Spleen (tissue), 11 donors: ENCODE data around the gene FAM83F. TPM values are rescaled to one million over a fixed set of nuclear protein-coding genes. Genes with fewer than 3 reads are reported as not detected.
A peak's percentile ranks its signal among the peaks of the same experiment; 100 is the strongest.

ENCODE experiments used
- DNase-seq: peaks from one replicate; pipeline ENCODE4 v3.0.0-alpha.2; 2020
- H3K27ac ChIP-seq, 8 donors: fragments of 200-600 bp; sonication (generic) in 7 of 8; 1 replicate in 4 of 8; 2 replicates in 4 of 8; pipeline versions ENCODE4 v1.5.0 to v1.8.0; 2016 to 2021; ENCODE audit warnings: inconsistent platforms in 4 of 8, mild to moderate bottlenecking in 4 of 8, moderate library complexity in 1 of 8
- H3K27me3 ChIP-seq, 7 donors: fragments of 200-600 bp; sonication (generic) in 6 of 7; replicated peaks in 1 of 7; 1 replicate in 4 of 7; 2 replicates in 3 of 7; pipeline versions ENCODE4 v1.5.0 to v1.8.0; 2016 to 2021; ENCODE audit warnings: inconsistent platforms in 3 of 7, mild to moderate bottlenecking in 1 of 7
- H3K36me3 ChIP-seq, 6 donors: fragments of 200-600 bp; sonication (generic) in 5 of 6; 1 replicate in 4 of 6; 2 replicates in 2 of 6; pipeline versions ENCODE4 v1.5.0 to v1.8.0; 2016 to 2021; ENCODE audit warnings: inconsistent platforms in 2 of 6
- H3K4me1 ChIP-seq, 6 donors: fragments of 200-600 bp; sonication (generic) in 5 of 6; 1 replicate in 3 of 6; 2 replicates in 3 of 6; pipeline versions ENCODE4 v1.5.0 to v1.8.0; 2016 to 2021; ENCODE audit warnings: inconsistent platforms in 3 of 6
- H3K4me3 ChIP-seq, 8 donors: fragments of 200-600 bp; sonication (generic) in 7 of 8; 1 replicate in 4 of 8; 2 replicates in 4 of 8; pipeline versions ENCODE4 v1.5.0 to v1.8.0; 2016 to 2021; ENCODE audit warnings: inconsistent platforms in 4 of 8, mild to moderate bottlenecking in 4 of 8, moderate library complexity in 2 of 8
- H3K9me3 ChIP-seq, 8 donors: fragments of 200-600 bp; sonication (generic) in 7 of 8; 1 replicate in 4 of 8; 2 replicates in 4 of 8; pipeline versions ENCODE4 v1.5.0 to v1.8.0; 2016 to 2021; ENCODE audit warnings: inconsistent platforms in 4 of 8
- POLR2A ChIP-seq, 3 donors: fragments of 450-650 bp; IDR thresholded peaks; one replicate each; pipeline ENCODE4 v1.5.1; 2017; ENCODE audit warnings: antibody characterized with exemption in 3 of 3, mild to moderate bottlenecking in 1 of 3
- POLR2AphosphoS5 ChIP-seq, 3 donors: sonication (generic); formaldehyde crosslinking; IDR thresholded peaks; one replicate each; pipeline ENCODE4 v1.5.1; 2017; ENCODE audit warnings: antibody characterized with exemption in 3 of 3
- WGBS, 5 donors: extraction: QIAGEN DNeasy Blood & Tissue Kit in 3 of 5; methylation state at CpG; one replicate each; pipeline versions ENCODE4 v1.1.5 to v1.1.7; 2013 to 2018; 5-methylcytosine and 5-hydroxymethylcytosine counted together
- intact Hi-C: fragments of 100-400 bp; cut with DNase I; formaldehyde crosslinking; loops from one replicate; pipeline ENCODE4 v1.15.0; 2023; ENCODE audit warnings: low total_unique reads
- polyA plus RNA-seq, 3 donors: library from polyadenylated mRNA; stranded (reverse); fragments of 200-250 nt; gene quantifications; one replicate each; pipeline ENCODE4 v1.2.1, GENCODE V29; 2013
- total RNA-seq, 7 donors: library from RNA; depleted of rRNA in 3 of 7; stranded (reverse); fragments of >200 nt in 3 of 7; fragmentation: NEBNext Ultra II Directional in 4 of 7; extraction: Animal tissue kit (Norgen Biotek cat#: 25700) in 4 of 7; gene quantifications; one replicate each; pipeline versions ENCODE4 v1.1.0 to v1.2.1, GENCODE V29; 2016 to 2021
- TF ChIP-seq, protein P1 (sequence below), 11 experiments: fragments of 200-600 bp in 7 of 11; fragments of 450-650 bp in 4 of 11; sonication (generic) in 4 of 11; IDR thresholded peaks in 8 of 11; conservative IDR thresholded peaks in 3 of 11; 1 replicate in 7 of 11; 2 replicates in 4 of 11; pipeline versions ENCODE4 v1.4.0 to v1.8.0; 2016 to 2021; ENCODE audit warnings: antibody characterized with exemption in 11 of 11, inconsistent platforms in 4 of 11, mild to moderate bottlenecking in 1 of 11
- donor health status: healthy with polysubstance abuse.
- donor health status: DM: no; HTN: no; CAD: no; lungs with moderate emphysema.
- donor health status: DM: no; HTN: no; CAD: no.
- donor health status: Bipolar disorder and iron deficiency.
- donor health status: healthy.
- donor health status: DM: no; HTN: no; CAD: no.
- donor health status: DM: yes; HTN: yes; CAD: no.

The FAM83F gene
- total and polyA plus RNA-seq, 10 donors: 0.02 to 0.28 (median 0.12) TPM; not detected in 2

DNA sequence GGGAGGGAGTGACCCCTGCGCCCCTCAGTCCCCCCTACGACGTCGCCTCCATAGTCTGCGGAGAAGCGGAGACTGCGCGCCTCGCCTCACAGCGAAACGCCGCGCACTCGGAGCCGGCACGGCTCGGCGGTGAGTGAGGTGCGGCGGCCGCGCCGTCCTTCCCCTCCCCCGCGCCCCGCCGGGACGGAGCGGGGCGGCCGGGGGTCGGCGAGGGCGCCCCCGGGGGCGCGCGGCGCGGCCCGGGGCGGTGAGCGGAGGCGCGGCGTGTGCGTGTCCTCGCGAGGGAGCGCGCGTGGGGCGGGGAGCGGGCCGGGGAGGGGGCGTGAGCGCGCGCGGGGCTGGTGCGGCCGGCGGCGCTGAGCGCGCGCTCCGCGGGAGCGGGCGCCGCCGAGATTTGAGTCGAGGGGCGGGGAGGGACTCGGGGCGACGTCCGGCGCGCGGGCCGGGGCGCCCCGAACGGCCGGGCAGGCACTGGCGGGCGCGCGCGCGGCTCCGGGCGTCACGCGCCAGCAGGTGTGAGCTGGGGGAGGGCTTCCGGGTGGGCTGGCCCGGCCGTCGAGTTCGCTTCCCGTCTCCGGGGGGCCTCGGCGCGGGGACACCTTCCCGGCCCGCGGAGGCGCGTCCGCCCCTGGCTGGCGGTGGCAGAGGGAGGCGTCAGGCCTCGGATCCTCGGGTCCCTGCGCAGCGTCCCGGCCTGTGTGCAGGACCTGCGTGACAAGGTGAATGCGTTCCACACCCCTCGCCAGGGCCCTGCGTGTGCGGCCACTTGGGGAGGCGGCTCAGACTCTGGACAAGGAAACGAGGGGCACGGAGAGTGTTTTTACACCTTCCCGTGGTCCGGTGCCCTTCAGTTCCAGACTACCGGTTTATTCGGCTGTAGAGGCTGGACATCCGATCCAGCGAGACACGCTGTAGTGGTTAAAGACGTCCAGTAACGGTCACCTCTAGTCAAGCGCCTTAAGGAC is 50.4 kb downstream of the FAM83F start:
- H3K27ac ChIP-seq: peak overlapping the region; percentile 97 to 100 (median 98)
- H3K4me3 ChIP-seq: peak overlapping the region; percentile 75 to 89 (median 86)
- no peaks in the 10 kb centered on the region for H3K9me3 ChIP-seq
- peak in 1 of 3 donors; percentile 9 for TF ChIP-seq POLR2A (IDR thresholded peaks at IDR 0.05)
- TF ChIP-seq POLR2AphosphoS5 (IDR thresholded peaks at IDR 0.05): peak; percentile 70 to 74 (median 72)
- TF ChIP-seq, protein P1, sequence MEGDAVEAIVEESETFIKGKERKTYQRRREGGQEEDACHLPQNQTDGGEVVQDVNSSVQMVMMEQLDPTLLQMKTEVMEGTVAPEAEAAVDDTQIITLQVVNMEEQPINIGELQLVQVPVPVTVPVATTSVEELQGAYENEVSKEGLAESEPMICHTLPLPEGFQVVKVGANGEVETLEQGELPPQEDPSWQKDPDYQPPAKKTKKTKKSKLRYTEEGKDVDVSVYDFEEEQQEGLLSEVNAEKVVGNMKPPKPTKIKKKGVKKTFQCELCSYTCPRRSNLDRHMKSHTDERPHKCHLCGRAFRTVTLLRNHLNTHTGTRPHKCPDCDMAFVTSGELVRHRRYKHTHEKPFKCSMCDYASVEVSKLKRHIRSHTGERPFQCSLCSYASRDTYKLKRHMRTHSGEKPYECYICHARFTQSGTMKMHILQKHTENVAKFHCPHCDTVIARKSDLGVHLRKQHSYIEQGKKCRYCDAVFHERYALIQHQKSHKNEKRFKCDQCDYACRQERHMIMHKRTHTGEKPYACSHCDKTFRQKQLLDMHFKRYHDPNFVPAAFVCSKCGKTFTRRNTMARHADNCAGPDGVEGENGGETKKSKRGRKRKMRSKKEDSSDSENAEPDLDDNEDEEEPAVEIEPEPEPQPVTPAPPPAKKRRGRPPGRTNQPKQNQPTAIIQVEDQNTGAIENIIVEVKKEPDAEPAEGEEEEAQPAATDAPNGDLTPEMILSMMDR (IDR thresholded peaks at IDR 0.05 in 8 of 11, conservative IDR thresholded peaks at IDR 0.05 in 3 of 11): no peak
- WGBS, 5 donors: 0 to 1% (median 1%) methylated on average over 40 to 138 of the region's 138 CpGs
- H3K36me3 ChIP-seq: no peaks in the 10 kb centered on the region
- intact Hi-C loops: loop anchor here (5.0 to 10.0 kb wide), 2 partner anchors 132 to 300 kb away; partner anchors contain the start of genes ADSL and TNRC6B
- H3K4me1 ChIP-seq: peaks cover 35 to 83% (median 62%) of the 10 kb centered on the region in 6 donors
- peaks cover 0 to 6% (median 0%) of the 10 kb centered on the region in 7 donors for H3K27me3 ChIP-seq
- DNase-seq: peak; percentile 97

DNA sequence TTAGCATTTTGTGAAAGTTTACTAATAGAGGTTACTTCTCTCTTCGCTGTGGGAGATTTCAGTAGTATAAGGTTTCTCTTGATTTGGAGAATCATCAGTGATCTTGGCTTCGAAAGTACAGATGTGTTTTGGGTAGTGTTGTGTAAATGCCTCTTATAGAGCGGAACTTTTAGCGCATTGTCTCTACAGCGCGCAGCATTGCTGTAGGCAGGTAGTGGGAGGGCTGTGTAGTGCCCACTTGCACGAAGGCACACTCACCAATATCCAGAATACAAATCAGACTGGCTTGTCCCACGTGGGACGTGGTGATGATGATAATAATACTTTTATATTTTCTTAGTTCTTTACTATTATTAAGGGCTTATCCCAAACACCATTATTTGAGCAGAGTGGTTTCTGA is 51.4 kb downstream of the FAM83F start:
- Histone ChIP-seq H3K27ac (peak overlapping the region in 7 of 8 donors; percentile 75 to 100 (median 98)), H3K4me3 (peak overlapping the region; percentile 61 to 89 (median 86)), H3K36me3 (no peaks in the 10 kb centered on the region), H3K27me3 (no peaks in the 10 kb centered on the region), H3K9me3 (no peaks in the 10 kb centered on the region), H3K4me1 (peaks cover 43 to 85% (median 70%) of the 10 kb centered on the region in 6 donors)
- no peak for TF ChIP-seq POLR2A (IDR thresholded peaks at IDR 0.05)
- TF ChIP-seq, protein P1 (IDR thresholded peaks at IDR 0.05 in 8 of 11, conservative IDR thresholded peaks at IDR 0.05 in 3 of 11): no peak
- intact Hi-C loops: loop anchor here (5.0 to 10.0 kb wide), 2 partner anchors 131 to 299 kb away; partner anchors contain the start of genes ADSL and TNRC6B
- WGBS, 5 donors: 71 to 78% (median 74%) methylated on average over 9 of the region's 9 CpGs
- DNase-seq: no peak

DNA sequence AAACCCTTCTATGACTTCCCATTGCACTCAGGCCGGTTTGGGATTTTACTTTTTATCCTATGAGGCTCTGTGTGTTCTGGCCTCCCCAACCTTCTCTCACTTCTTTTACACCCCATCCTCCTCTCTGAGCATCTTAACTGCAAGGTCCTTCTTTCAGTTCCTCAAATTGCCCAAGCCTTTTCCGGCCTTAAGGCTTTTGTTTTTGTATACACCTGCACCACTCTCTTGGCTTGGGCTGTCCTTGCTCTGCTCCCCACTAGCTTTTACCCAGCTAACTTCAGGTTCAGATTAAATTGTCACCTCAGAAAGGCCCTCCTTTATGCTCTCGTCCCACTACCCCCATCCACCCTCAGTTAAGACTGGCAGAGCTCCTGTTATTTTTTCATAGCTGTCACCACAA is 55.5 kb downstream of the FAM83F start:
- Histone ChIP-seq H3K36me3 (no peaks in the 10 kb centered on the region), H3K27ac (peak overlapping the region in 7 of 8 donors; percentile 55 to 85 (median 64)), H3K27me3 (no peaks in the 10 kb centered on the region), H3K9me3 (no peaks in the 10 kb centered on the region), H3K4me1 (peaks cover 70 to 100% (median 96%) of the 10 kb centered on the region in 6 donors), H3K4me3 (peak overlapping the region in 1 of 8 donors; percentile 46)
- no peak for DNase-seq
- intact Hi-C loops: no loop called here
- 29 to 47% (median 35%) methylated on average over 3 of the region's 3 CpGs for WGBS, 5 donors
- TF ChIP-seq, protein P1 (IDR thresholded peaks at IDR 0.05 in 8 of 11, conservative IDR thresholded peaks at IDR 0.05 in 3 of 11): peak in 1 of 11 experiments; percentile 5
- TF ChIP-seq POLR2A (IDR thresholded peaks at IDR 0.05) (no peak), POLR2AphosphoS5 (IDR thresholded peaks at IDR 0.05) (peak in 1 of 3 donors; percentile 75)

DNA sequence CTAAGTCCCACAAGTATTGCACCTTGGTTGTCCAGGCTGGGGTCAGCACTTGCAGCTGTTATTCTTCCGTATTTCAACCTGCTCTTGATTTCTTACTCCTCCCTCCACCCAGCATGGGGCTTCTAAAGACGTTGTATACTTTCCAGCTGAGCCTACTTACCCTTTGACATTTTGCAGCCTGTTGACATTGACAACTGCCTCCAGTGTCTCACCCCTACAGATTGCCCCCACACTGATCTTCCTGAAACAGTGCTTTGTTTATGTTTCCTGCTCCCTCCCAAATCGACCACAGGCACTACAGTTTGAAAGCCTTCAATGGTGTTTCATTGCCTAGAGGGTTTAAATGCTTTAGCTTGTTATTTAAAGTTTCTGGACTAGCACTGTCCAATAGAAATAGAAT is 56.6 kb downstream of the FAM83F start:
- Histone ChIP-seq H3K36me3 (no peaks in the 10 kb centered on the region), H3K27me3 (no peaks in the 10 kb centered on the region), H3K4me1 (peaks cover 71 to 100% (median 98%) of the 10 kb centered on the region in 6 donors), H3K9me3 (no peaks in the 10 kb centered on the region), H3K4me3 (peak overlapping the region in 1 of 8 donors; percentile 46), H3K27ac (peak overlapping the region in 7 of 8 donors; percentile 40 to 85 (median 64))
- no peak for DNase-seq
- intact Hi-C loops: no loop called here
- no peak for TF ChIP-seq POLR2AphosphoS5 (IDR thresholded peaks at IDR 0.05)
- no peak for TF ChIP-seq POLR2A (IDR thresholded peaks at IDR 0.05)
- TF ChIP-seq, protein P1 (IDR thresholded peaks at IDR 0.05 in 8 of 11, conservative IDR thresholded peaks at IDR 0.05 in 3 of 11): no peak
- WGBS, 5 donors: 6 to 18% (median 8%) methylated on average over 3 of the region's 3 CpGs
